RPMI8226 (cell line): Measurements from ENCODE around the gene SLC47A2.

ENCODE experiments used
- DNase-seq: peaks from one replicate; pipeline ENCODE4 v3.0.0-alpha.2; 2015

SLC47A2 gene

GRCh38 chr17:19727501-19728078 is 11.2 kb upstream of the SLC47A2 start:
- DNase-seq, result no peak

- DNase-seq, result no peak
These were observed 10.4 kb upstream of the SLC47A2 start for GRCh38 chr17:19726631-19727376.

DNA sequence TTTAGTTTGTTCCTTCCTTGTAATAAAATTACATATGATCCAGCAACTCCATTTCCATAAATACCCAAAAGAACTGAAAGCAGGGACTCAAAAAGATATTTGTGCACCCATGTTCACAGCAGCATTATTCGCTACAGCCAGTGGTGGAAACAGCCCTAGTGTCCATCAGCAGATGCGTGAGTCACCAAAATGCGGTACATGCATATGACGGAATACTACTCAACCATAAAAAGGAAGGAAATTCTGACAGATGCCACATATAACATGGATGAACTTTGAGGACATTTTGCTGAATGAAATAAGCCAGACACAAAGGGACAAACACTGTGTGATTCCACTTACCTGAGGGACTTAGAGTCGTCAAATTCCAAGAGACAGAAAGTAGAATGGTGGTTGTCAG is 9.1 kb upstream of the SLC47A2 start:
- no peak for DNase-seq

DNA sequence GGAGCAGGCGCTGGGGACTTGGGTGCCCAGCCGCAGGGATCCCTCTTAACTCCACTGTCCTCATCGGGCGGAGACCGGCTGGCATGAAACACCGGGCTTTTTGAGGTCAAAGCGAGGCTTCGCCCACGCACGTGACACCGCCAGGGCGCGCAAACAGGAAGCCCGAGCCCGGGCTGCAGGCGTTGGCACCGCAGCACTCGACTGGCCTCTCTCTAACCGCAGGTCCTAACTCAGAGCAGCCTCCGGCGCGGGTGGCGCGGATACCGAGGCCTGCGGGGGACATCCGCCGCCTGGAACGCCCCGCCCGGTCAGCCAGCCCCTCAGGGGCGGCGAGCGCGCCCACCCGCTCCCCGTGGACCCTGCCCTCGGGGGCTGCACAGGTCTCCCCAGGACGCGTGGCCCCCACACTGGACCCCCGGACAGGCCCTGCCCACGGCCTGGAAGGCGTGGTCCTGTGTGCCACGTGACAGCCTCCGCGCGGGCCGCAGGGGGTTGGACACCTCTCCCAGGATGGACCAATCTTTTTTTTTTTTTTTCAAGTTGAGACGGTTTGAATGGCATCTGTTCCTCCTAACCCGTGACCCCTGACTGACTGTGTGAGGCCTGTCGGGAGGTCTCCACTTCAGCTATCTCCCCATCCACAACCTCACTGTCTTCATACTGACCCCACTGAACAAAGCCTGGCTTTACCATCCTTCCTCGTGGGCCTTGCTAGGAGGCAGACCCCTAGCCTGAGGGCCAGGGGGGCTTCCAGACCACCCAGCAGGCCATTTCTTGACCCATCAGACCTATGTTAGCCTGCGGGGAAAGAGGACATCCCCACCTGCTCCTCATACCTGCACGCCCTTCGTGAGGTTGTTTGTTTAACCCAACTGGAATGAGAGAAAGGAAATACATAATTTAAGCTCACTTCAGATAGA is 8.4 kb upstream of the SLC47A2 start:
- DNase-seq, result peak; percentile 82

GRCh38 chr17:19723964-19724363 is 7.6 kb upstream of the SLC47A2 start:
- DNase-seq, result peak; percentile 21

- DNase-seq, result peak; percentile 50
These were observed 4.4 kb upstream of the SLC47A2 start for GRCh38 chr17:19720631-19721426.

DNA sequence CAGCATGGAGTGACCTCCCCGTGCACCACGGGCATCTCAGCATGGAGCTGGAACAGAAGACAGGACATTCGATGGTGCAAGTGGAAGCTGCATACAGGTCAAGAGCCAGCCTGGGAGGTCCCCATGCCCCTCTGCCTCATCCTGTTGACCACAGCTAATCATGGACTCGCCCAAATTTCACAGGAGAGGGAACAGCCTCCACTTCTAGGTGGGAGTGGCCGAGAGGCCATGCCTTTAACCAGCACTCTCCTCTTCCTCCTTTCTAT is 3.8 kb upstream of the SLC47A2 start:
- no peak for DNase-seq

- DNase-seq, result no peak
These were observed 3.2 kb upstream of the SLC47A2 start for GRCh38 chr17:19719355-19720209.

DNA sequence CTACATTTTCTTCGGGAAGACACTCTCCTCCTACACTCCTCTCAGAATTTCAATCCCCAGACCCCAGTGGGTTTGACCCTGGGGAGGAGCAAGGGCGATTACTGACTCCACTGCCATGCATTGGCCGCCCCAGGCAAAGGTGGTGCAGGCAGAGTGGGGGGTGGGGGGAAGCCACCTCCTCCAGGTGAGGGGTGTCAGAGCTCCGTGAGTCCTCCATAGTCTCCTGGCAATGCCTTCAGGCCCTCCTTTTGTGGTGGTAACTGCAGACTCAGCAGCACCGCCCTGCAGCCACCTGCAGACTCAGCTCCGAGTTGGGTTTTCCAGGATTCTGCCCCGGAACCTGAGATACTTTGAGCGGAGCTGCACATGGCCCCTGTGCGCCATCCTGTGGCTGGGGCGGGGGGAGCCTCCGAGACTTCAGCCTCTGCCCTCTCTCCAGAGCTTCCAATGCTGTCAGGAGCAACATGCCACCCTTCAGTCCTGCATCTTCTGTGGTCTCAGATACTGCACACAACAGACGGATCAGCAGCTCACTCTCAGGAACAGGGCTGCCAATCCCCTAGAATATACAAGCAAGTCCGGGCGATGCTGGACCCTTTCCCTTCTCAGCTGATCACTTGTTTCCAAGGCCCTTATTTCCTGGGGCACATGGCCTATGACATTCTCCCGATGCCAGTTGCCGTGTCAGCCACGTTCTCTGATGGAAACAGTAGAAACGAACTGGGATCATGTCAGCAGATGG is 2.4 kb upstream of the SLC47A2 start:
- peak; percentile 75 for DNase-seq

DNA sequence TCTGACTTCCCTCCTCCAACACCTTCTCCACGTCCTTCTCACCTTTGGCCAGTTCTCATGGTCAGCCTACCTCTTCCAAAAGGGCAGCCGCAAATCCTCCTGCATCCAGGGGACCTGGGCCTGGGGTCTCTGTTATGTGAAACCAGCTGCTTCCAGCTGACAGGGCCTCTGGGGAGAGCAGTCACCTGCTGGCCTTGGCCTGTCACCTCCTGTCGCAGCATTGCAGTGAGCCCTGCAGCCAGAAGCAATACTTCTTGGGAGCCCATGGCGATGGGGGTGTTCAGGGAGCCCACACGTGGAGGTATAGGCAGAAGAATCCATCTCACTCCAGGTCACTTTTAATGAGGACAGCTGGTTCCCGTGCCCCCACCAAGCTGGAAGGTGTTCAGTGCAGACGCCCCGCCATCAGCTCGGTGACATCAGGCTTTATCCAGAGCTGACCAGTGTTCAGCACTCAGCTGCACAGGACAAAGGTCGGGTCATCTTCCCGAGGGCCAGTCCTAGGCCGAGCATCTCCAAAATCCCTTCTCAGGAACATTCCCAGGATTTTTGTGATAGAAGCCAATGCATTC is 1.7 kb upstream of the SLC47A2 start:
- DNase-seq, result no peak

DNA sequence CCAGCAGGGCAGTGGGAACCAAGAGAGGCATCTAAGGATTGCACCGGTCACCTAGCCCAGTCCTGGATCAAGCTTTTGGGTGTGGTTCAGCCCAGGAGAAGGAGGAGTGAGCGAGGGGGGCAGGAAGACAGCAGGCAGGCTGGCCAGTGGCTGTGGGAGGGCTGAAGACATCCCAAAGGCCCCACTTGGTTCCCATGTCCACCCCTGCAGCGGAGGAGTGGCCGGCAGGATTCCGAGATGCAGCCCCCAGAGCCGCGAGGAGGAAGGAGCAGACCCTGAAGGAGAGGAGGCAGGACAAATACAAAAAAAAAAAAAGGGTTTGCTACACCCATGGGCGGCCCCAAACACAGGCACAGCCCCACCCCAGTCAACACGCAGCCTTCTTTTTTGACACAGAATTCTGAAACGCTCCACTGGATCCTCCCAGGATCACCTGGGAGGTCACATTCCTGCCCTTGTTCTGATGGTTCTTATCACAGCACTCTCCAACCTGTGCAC is 1.1 kb upstream of the SLC47A2 start:
- DNase-seq, result no peak

GRCh38 chr17:19717031-19717360 is 612 bp upstream of the SLC47A2 start:
- no peak for DNase-seq

DNA sequence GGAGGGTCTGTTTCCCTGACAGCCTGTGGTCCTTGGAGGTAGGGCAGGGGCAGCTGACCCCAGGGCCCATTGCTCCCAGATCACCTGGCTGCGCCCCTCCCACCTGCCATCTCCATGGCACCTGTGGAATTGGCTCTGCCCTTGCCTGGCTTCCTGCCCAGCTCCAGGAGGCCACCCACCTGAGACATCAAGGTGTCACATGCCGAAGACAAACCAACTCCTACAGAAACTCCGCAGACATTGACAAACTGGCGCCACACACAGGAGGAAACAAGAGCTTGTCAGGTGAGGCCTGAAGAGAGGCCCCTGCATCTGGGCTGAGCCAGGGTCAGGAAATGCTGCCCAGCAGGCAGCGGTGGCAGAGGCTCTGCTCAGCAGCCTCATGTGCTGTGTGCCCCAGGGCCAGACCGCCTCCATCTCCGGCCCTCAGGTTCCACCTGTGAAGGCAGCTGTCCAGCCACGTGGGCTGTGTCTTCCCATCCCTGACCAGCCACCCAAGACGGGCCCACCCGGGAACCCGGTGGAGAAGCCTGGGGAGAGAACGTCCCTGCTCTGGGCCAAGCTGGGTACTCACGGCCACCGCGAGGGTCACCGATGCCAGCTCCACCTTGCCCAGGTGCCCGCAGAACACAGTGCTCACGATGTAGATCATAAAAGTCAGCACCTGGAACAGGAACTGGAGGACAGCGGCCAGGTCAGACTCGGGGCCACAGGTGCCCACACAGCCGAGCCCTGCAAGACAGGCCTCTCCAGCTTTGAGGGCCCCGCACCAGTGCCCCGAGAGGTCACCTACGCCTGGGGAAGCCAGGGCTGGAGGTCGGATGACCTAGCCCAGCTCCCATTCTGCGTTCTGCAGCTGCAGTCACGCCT is 1.6 kb downstream of the SLC47A2 start:
- peak; percentile 51 for DNase-seq

GRCh38 chr17:19713901-19714361 is 2.5 kb downstream of the SLC47A2 start:
- DNase-seq, result no peak

DNA sequence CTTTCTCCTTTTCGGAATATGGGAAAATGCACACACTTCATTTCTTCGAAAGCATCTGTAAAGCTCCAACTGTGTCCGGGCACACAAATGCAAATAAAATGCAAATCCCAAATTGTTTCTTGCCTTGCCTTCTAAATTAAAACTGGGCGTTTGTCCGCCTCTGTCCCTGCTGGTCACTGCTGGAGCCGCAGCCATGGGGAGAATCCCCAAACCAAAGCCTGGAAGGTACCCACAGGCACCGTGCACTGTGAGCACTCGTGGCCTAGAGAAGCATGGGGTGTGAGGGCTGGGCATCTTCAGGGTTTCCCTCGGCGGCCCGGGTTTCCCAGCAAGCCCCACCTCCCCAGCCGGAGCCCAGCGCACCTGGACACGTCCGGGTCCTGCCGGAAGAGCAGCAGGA is 2.9 kb downstream of the SLC47A2 start:
- no peak for DNase-seq

DNA sequence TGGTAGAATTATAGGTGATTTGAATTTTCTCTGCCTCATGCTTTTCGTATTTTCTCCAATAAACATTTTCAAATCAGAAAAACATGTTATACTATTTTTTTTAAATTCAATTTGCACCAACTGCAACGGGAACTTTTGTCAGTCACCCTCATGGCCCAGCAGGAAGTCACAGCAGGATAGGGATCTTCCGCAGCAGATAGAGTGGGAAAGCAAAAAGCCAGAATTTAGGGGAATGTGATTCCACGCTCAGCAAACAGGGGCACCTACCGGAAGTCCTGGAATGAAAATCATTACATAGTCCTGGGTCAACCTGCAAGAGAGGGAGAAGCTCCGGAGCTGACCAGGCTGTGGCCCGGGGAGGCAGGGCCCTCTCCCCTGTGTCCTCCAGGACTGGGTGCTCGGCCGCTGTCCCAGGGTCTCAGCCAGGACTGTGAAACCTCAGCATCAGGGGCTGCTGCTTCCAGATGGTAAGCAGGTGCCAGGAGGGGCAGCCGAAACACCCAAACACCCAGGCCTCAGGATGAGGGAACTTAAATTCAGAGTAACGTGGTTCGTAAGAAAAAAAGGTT is 3.9 kb downstream of the SLC47A2 start:
- no peak for DNase-seq

DNA sequence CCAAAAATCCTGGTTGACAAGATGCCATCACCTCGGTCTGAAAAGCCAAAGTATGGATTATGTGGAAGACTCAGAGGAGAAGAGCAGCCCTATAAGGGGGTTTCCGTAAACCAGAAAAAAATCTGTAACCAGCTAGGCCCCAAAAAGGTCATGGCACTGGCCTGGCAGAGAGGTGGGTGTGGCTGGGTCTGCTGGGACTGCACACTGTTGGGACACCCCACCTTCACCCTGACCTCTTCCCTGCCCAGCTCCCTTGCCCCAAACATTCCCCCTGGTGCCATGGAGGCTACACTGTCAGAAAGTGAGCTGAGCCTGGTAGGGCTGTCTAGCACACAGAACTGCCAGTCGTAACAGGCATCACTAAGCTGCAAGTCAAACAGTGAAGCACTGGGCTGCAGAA is 6.5 kb downstream of the SLC47A2 start:
- DNase-seq, result no peak

- no peak for DNase-seq
These were observed 7.8 kb downstream of the SLC47A2 start for GRCh38 chr17:19708431-19709175.

DNA sequence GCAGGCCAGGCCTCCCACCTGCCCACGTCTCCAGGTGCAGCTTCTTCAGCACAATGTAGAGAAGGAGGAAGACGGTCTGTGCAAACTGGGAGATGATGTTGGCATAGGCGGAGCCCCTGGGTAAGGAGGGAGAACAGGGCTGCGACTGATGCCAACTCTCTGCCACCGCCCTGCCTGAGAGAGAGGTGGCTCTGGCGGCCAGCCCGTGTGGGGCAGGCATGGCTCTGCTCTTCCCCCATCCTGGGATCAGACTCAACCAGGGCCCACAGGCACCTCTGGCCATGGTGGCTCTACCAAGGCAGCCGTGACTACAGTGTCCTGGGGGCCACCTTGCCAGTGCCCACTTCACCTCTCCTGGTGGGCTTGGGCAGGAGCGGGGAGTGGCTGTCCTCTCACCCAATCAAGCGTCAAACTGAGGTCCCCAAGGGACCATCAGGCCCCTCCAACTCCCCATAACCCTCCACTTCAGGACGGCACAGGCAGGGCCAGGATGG is 8.6 kb downstream of the SLC47A2 start:
- no peak for DNase-seq
